Measurements from ENCODE around the gene LLGL2.
A peak's percentile ranks its signal among the peaks of the same experiment; 100 is the strongest.

The LLGL2 gene

GRCh38 chr17:75494326-75494877, 31.1 kb upstream of the LLGL2 start:
- Histone ChIP-seq H3K27ac (no peak overlapping the region), H3K27me3 (ENCODE audit: insufficient read depth, low read depth, severe bottlenecking) (no peaks in the 10 kb centered on the region), H3K4me3 (ENCODE audit: low read depth, low read length) (no peak overlapping the region), H3K36me3 (peaks cover 93% of the 10 kb centered on the region), H3K9me3 (ENCODE audit: severe bottlenecking) (no peaks in the 10 kb centered on the region)
- DNase-seq = no peak
- no peak for TF ChIP-seq CTCF (IDR thresholded peaks at IDR 0.05; ENCODE audit: low read depth, low read length)

- Histone ChIP-seq H3K4me3 (ENCODE audit: low read depth, low read length) (no peak overlapping the region), H3K27ac (no peak overlapping the region), H3K27me3 (ENCODE audit: insufficient read depth, low read depth, severe bottlenecking) (no peaks in the 10 kb centered on the region), H3K9me3 (ENCODE audit: severe bottlenecking) (no peaks in the 10 kb centered on the region), H3K36me3 (peaks cover 98% of the 10 kb centered on the region)
- no peak for TF ChIP-seq CTCF (IDR thresholded peaks at IDR 0.05; ENCODE audit: low read depth, low read length)
- DNase-seq = no peak
These were observed 29.5 kb upstream of the LLGL2 start for GRCh38 chr17:75496005-75496404.

DNA sequence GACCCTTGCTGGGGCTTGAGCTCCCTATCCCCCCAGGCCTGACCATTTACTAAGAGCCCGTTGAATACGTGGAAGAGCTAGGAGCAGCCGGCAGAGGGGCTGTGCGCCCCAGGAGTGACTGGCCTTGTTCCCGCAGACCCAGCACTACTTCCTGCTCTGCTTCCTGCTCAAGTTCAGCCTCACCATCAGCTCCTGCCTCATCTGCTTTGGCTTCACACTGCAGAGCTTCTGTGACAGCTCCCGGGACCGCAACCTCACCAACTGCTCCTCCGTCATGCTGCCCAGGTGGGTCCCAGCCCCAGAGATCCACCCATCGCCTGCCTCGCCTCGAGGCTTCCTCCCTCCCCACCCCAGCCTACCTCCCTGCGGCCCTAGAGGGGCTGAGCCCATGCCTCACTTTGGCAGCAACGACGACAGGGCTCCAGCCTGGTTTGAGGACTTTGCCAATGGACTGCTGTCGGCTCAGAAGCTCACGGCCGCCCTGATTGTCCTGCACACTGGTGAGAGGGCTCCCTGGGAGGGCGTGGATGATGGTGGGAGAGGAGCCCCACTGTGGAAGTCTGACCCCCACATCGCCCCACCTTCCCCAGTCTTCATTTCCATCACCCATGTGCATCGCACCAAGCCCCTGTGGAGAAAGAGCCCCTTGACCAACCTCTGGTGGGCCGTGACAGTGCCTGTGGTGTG, 27.3 kb upstream of the LLGL2 start:
- H3K4me3 ChIP-seq (ENCODE audit: low read depth, low read length) = no peak overlapping the region
- TF ChIP-seq CTCF (IDR thresholded peaks at IDR 0.05; ENCODE audit: low read depth, low read length) = no peak
- peaks cover 94% of the 10 kb centered on the region for H3K36me3 ChIP-seq
- no peaks in the 10 kb centered on the region for H3K27me3 ChIP-seq (ENCODE audit: insufficient read depth, low read depth, severe bottlenecking)
- DNase-seq = no peak
- H3K9me3 ChIP-seq (ENCODE audit: severe bottlenecking) = no peaks in the 10 kb centered on the region
- H3K27ac ChIP-seq = no peak overlapping the region

GRCh38 chr17:75498726-75499213, 26.7 kb upstream of the LLGL2 start:
- Histone ChIP-seq H3K36me3 (peaks cover 91% of the 10 kb centered on the region), H3K9me3 (ENCODE audit: severe bottlenecking) (no peaks in the 10 kb centered on the region), H3K27ac (no peak overlapping the region; the same call in 1 of the 2 replicates), H3K4me3 (ENCODE audit: low read depth, low read length) (no peak overlapping the region), H3K27me3 (ENCODE audit: insufficient read depth, low read depth, severe bottlenecking) (no peaks in the 10 kb centered on the region)
- peak; percentile 67 for DNase-seq
- peak; percentile 54 for TF ChIP-seq CTCF (IDR thresholded peaks at IDR 0.05; ENCODE audit: low read depth, low read length)

DNA sequence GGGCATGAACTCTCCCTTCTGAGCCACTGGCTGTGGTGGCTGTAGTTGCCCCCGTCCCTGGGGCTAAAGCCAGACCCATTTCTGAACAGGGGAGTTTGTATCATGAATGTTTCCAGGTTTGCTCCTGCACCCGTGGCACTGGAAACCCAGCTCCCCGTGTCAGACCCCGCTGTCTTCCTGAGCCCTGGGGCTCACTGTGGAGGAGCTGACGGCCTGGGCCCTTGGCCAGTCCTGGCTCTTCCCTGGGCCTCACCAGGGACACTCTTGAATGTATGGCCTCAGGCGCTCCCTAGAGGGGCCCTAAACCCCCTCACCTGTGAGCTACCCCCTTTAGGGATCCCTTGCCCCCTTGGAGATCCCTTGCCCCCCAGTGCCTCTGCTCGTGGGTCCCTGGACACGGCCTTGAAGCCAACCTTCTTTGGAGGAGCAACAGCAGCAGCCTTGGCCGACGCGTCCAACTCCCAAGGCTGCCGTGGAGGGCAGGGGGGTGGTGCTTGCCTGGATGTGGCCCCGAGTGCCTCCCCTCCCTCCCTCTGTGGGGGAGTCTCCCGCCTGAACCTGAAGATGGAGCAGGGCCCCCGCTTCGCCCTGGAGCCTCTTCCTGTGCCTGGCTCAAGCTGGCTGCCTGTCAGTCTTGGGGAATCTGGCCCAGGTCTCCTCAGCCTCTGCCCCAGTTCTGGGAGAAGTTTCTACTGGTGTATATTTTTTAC, 26.0 kb upstream of the LLGL2 start:
- no peaks in the 10 kb centered on the region for H3K27me3 ChIP-seq (ENCODE audit: insufficient read depth, low read depth, severe bottlenecking)
- DNase-seq = no peak
- H3K9me3 ChIP-seq (ENCODE audit: severe bottlenecking) = no peaks in the 10 kb centered on the region
- no peak for TF ChIP-seq CTCF (IDR thresholded peaks at IDR 0.05; ENCODE audit: low read depth, low read length)
- H3K27ac ChIP-seq = no peak overlapping the region; the same call in 1 of the 2 replicates
- no peak overlapping the region for H3K4me3 ChIP-seq (ENCODE audit: low read depth, low read length)
- H3K36me3 ChIP-seq = peaks cover 91% of the 10 kb centered on the region
